Naive thymus-derived CD4-positive, alpha-beta T cell (primary cell): ENCODE results near the gene CSH2. TPM values are rescaled to one million over a fixed set of nuclear protein-coding genes. Genes with fewer than 3 reads are reported as not detected.
"Not testable (repeated sequence)": the region's sequence is repeated elsewhere in the genome, so short reads cannot be mapped to it uniquely, and the experiment has no call there.

Experiments
- ATAC-seq: fragments of 150-1000 bp; cut with Tn5 transposase; 2 replicates; pipeline ENCODE4 v1.10.0; 2021; ENCODE audit warnings: mild to moderate bottlenecking, moderate library complexity
- CTCF ChIA-PET: fragments of 350-600 bp; sonication (Branson Sonifier 250); formaldehyde crosslinking; loops from one replicate; lab custom pipeline; 2021; ENCODE audit warnings: antibody characterized with exemption; lab: Charles Lee
- POLR2A ChIA-PET: fragments of 350-600 bp; sonication (Branson Sonifier 250); formaldehyde crosslinking; loops from one replicate; lab custom pipeline; 2021; ENCODE audit warnings: antibody characterized with exemption, inconsistent platforms; lab: Charles Lee
- DNase-seq, 9 donors: peaks; one replicate each; pipeline versions ENCODE4 v3.0.0 to v3.0.0-alpha.2; 2020 to 2022; ENCODE audit warnings: mixed read lengths in 1 of 9
- H3K27ac ChIP-seq: one replicate; pipeline ENCODE4 v1.7.0; 2013; ENCODE audit warnings: mild to moderate bottlenecking, low read depth, low read length, moderate library complexity
- H3K27me3 ChIP-seq, 2 donors: one replicate each; pipeline ENCODE4 v1.7.0; 2013; ENCODE audit warnings: low read length in 2 of 2, mild to moderate bottlenecking in 2 of 2, moderate library complexity in 2 of 2; ENCODE audit not compliant: control insufficient read depth in 2 of 2, insufficient read depth in 2 of 2
- H3K36me3 ChIP-seq, 3 experiments: 1 replicate in 2 of 3; 2 replicates in 1 of 3; pipeline ENCODE4 v1.7.0; 2013; ENCODE audit warnings: low read length in 3 of 3, mild to moderate bottlenecking in 3 of 3, moderate library complexity in 1 of 3; ENCODE audit not compliant: insufficient read depth in 3 of 3, control insufficient read depth in 2 of 3
- H3K4me1 ChIP-seq, 2 donors: one replicate each; pipeline ENCODE4 v1.7.0; 2013; ENCODE audit warnings: low read length in 2 of 2, mild to moderate bottlenecking in 2 of 2, moderate library complexity in 1 of 2; ENCODE audit not compliant: control insufficient read depth in 2 of 2, insufficient read depth in 2 of 2
- H3K4me3 ChIP-seq: 2 replicates; pipeline ENCODE4 v1.7.0; 2013; ENCODE audit warnings: mild to moderate bottlenecking, low read length
- H3K9me3 ChIP-seq, 3 experiments: 1 replicate in 2 of 3; 2 replicates in 1 of 3; pipeline ENCODE4 v1.7.0; 2013; ENCODE audit warnings: low read length in 3 of 3; ENCODE audit not compliant: control insufficient read depth in 2 of 3
- H3K27ac Mint-ChIP-seq, 9 donors: one replicate each; pipeline ENCODE4 v1.8.0; 2020 to 2022; ENCODE audit warnings: mixed read lengths in 9 of 9, mild to moderate bottlenecking in 8 of 9, moderate library complexity in 5 of 9, inconsistent platforms in 2 of 9
- H3K27me3 Mint-ChIP-seq, 5 donors: one replicate each; pipeline ENCODE4 v1.8.0; 2021 to 2022; ENCODE audit warnings: mixed read lengths in 5 of 5, mild to moderate bottlenecking in 1 of 5
- H3K36me3 Mint-ChIP-seq, 5 donors: one replicate each; pipeline ENCODE4 v1.8.0; 2020 to 2022; ENCODE audit warnings: mixed read lengths in 5 of 5, mild to moderate bottlenecking in 3 of 5, inconsistent platforms in 1 of 5
- H3K4me1 Mint-ChIP-seq, 7 donors: one replicate each; pipeline ENCODE4 v1.8.0; 2020 to 2022; ENCODE audit warnings: mixed read lengths in 7 of 7, mild to moderate bottlenecking in 3 of 7, inconsistent platforms in 1 of 7
- H3K4me3 Mint-ChIP-seq, 10 donors: one replicate each; pipeline ENCODE4 v1.8.0; 2020 to 2022; ENCODE audit warnings: mild to moderate bottlenecking in 10 of 10, mixed read lengths in 10 of 10, moderate library complexity in 6 of 10, inconsistent platforms in 2 of 10
- H3K9me3 Mint-ChIP-seq, 11 donors: one replicate each; pipeline ENCODE4 v1.8.0; 2020 to 2022; ENCODE audit warnings: mixed read lengths in 11 of 11, mild to moderate bottlenecking in 4 of 11, inconsistent platforms in 1 of 11, moderate library complexity in 1 of 11
- intact Hi-C, 2 donors: fragments of 100-400 bp; cut with micrococcal nuclease; formaldehyde crosslinking; loops; one replicate each; pipeline ENCODE4 v1.15.1; 2023
- polyA plus RNA-seq, 2 donors: library from polyadenylated mRNA; unstranded; fragments of 300-500 nt; fragmentation: Illumina TruSeq; gene quantifications; one replicate each; pipeline ENCODE4 v1.2.3, GENCODE V29; 2021
- total RNA-seq, 6 experiments: library from RNA in 5 of 6; stranded (reverse) in 5 of 6; gene quantifications; 1 replicate in 5 of 6; 2 replicates in 1 of 6; pipeline ENCODE4 v1.2.3 and lab custom pipeline; 2021 to 2026

Gene CSH2
- total and polyA plus RNA-seq, 7 experiments from 2014 or later: 4.2 to 5.3 TPM; not detected in 5

GRCh38 chr17:63903787-63904201 is 30.3 kb upstream of the CSH2 start:
- H3K4me1 ChIP-seq, intact Hi-C loops, H3K4me3 Mint-ChIP-seq, H3K27ac Mint-ChIP-seq, H3K36me3 ChIP-seq, H3K27ac ChIP-seq, H3K36me3 Mint-ChIP-seq, H3K9me3 Mint-ChIP-seq, H3K27me3 ChIP-seq, H3K4me3 ChIP-seq, H3K9me3 ChIP-seq, POLR2A ChIA-PET: not testable (repeated sequence)
- CTCF ChIA-PET: interaction anchor here (0.8 kb wide), 1 partner anchor 378 kb away, joined by 3 read pairs; no protein-coding TSS in a partner anchor
- Mint-ChIP-seq H3K4me1 (peaks cover 0 to 12% (median 3%) of the 10 kb centered on the region in 7 donors), H3K27me3 (peaks cover 0 to 42% (median 0%) of the 10 kb centered on the region in 5 donors)
- DNase-seq: peak in 6 of 9 donors; percentile 27 to 57 (median 46)
- peak; percentile 87 for ATAC-seq

GRCh38 chr17:63901971-63902370 is 28.5 kb upstream of the CSH2 start:
- H3K27ac Mint-ChIP-seq, H3K4me3 Mint-ChIP-seq, H3K4me3 ChIP-seq, H3K27ac ChIP-seq, H3K36me3 ChIP-seq, H3K9me3 Mint-ChIP-seq, DNase-seq, intact Hi-C loops, H3K36me3 Mint-ChIP-seq, H3K27me3 ChIP-seq, ATAC-seq, POLR2A ChIA-PET, H3K4me1 ChIP-seq, H3K9me3 ChIP-seq: not testable (repeated sequence)
- peaks cover 0 to 12% (median 3%) of the 10 kb centered on the region in 7 donors for H3K4me1 Mint-ChIP-seq
- CTCF ChIA-PET: interaction anchor here (0.6 to 1.7 kb wide), 7 partner anchors 10 to 732 kb away, joined by 3 to 5 read pairs (median 4); partner anchors contain the start of gene ICAM2
- peaks cover 0 to 31% (median 0%) of the 10 kb centered on the region in 5 donors for H3K27me3 Mint-ChIP-seq

- H3K4me1 ChIP-seq, H3K36me3 Mint-ChIP-seq, H3K4me3 Mint-ChIP-seq, H3K36me3 ChIP-seq, POLR2A ChIA-PET, intact Hi-C loops, H3K27ac ChIP-seq, ATAC-seq, H3K4me3 ChIP-seq, H3K27ac Mint-ChIP-seq, H3K9me3 Mint-ChIP-seq, H3K9me3 ChIP-seq, CTCF ChIA-PET, H3K27me3 ChIP-seq: not testable (repeated sequence)
- H3K27me3 Mint-ChIP-seq: peaks cover 0 to 27% (median 0%) of the 10 kb centered on the region in 5 donors
- DNase-seq: peak in 1 of 9 donors; percentile 37
- H3K4me1 Mint-ChIP-seq: peaks cover 0 to 12% (median 3%) of the 10 kb centered on the region in 7 donors
These were observed 25.7 kb upstream of the CSH2 start for GRCh38 chr17:63898899-63899798.

- H3K27ac ChIP-seq, H3K4me3 Mint-ChIP-seq, POLR2A ChIA-PET: not testable (repeated sequence)
These were observed 23.3 kb upstream of the CSH2 start, which contains the start of gene CSH1 for GRCh38 chr17:63896524-63897354. TSS of gene CSH1 (minus strand) at chr17:63896574. CDS start at chr17:63896511, 63 bp downstream.

GRCh38 chr17:63894821-63895220 is 21.3 kb upstream of the CSH2 start:
- H3K27me3 ChIP-seq, H3K36me3 ChIP-seq, H3K4me1 ChIP-seq, H3K4me1 Mint-ChIP-seq, DNase-seq, ATAC-seq, H3K4me3 ChIP-seq, POLR2A ChIA-PET, H3K27ac ChIP-seq, H3K9me3 Mint-ChIP-seq, H3K36me3 Mint-ChIP-seq, H3K4me3 Mint-ChIP-seq, CTCF ChIA-PET, H3K9me3 ChIP-seq, H3K27ac Mint-ChIP-seq, intact Hi-C loops: not testable (repeated sequence)
- peaks cover 0 to 31% (median 0%) of the 10 kb centered on the region in 5 donors for H3K27me3 Mint-ChIP-seq

More at GRCh38 chr17:63896524-63897354, 23.3 kb upstream of the CSH2 start, which contains the start of gene CSH1:
- H3K9me3 Mint-ChIP-seq, H3K9me3 ChIP-seq, H3K27me3 ChIP-seq, CTCF ChIA-PET, H3K4me1 ChIP-seq, H3K4me1 Mint-ChIP-seq, H3K36me3 ChIP-seq, ATAC-seq, H3K36me3 Mint-ChIP-seq, DNase-seq, intact Hi-C loops, H3K4me3 ChIP-seq: not testable (repeated sequence)
- Mint-ChIP-seq H3K27me3 (peaks cover 0 to 32% (median 0%) of the 10 kb centered on the region in 5 donors), H3K27ac (peak within 1 kb of the TSS in 1 of 9 donors; percentile 51)

GRCh38 chr17:63894021-63894420 is 20.5 kb upstream of the CSH2 start:
- H3K27ac Mint-ChIP-seq, H3K4me1 ChIP-seq, H3K36me3 Mint-ChIP-seq, H3K27ac ChIP-seq, H3K9me3 Mint-ChIP-seq, H3K9me3 ChIP-seq, H3K4me3 Mint-ChIP-seq, DNase-seq, H3K4me1 Mint-ChIP-seq, H3K27me3 ChIP-seq, H3K36me3 ChIP-seq, POLR2A ChIA-PET, CTCF ChIA-PET, H3K4me3 ChIP-seq, intact Hi-C loops, ATAC-seq: not testable (repeated sequence)
- H3K27me3 Mint-ChIP-seq: peaks cover 0 to 32% (median 2%) of the 10 kb centered on the region in 5 donors
